ENCODE data around the gene SNRK.

DNA sequence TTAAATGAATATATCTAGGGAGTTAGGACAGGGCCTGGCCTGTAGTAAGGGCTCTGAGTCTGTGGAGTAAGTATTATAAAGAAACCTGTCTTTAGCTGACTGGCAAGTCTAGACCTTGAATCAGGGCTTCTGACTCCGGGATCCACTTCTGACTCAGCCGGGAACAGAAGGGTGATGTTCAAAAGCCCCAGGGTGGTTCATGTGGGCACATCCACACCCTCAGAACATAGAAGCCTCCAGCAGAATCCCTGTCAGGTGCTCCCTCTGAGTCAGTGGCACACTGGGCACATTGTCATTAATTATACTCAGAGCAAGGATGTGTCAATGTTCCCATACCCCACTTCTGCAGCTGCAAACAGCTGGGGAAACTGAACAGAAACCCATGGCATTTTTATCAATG, 26.7 kb upstream of the SNRK start:
- no peak for TF ChIP-seq CTCF (conservative IDR thresholded peaks at IDR 0.05)
- no peak for TF ChIP-seq EZH2 (IDR thresholded peaks at IDR 0.05; ENCODE audit: low read depth)
